ENCODE data around the gene QKI. TPM values are rescaled to one million over a fixed set of nuclear protein-coding genes. Genes with fewer than 3 reads are reported as not detected.

The QKI gene
- total RNA-seq, 1 experiment from 2014 or later = 176 TPM

DNA sequence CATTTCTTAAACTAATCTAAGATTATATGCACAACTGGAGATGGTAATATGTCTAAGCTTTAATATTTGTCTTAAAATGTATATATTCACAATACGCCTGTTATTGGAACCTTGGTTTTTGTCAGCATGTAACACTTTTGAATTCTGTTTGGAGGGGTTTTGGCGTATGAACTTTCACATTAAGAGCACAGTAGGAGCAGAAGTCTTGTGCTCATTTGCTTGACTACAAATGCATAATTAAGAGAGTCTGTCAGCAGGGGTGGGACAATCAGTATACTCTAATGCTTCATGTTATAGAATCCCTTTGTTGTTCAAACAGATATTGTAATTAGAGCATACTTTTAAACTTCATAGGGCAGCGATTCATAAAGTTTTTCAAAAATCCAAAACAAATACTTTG is 112.8 kb downstream of the QKI start:
- no peak overlapping the region for H2BK120ac ChIP-seq (ENCODE audit: low read depth, low read length, poor library complexity, severe bottlenecking)
- no peak overlapping the region for H3K56ac ChIP-seq (ENCODE audit: insufficient read length, low read depth, low read length)
- no peak overlapping the region for H2BK20ac ChIP-seq (ENCODE audit: low read depth, low read length, poor library complexity, severe bottlenecking)
- H3K27me3 ChIP-seq (ENCODE audit: insufficient read depth, low read length) = no peaks in the 10 kb centered on the region
- no peaks in the 10 kb centered on the region for H4K20me1 ChIP-seq (ENCODE audit: control insufficient read depth, insufficient read depth, insufficient read length)
- no peak overlapping the region for H2BK15ac ChIP-seq (ENCODE audit: low read depth, low read length)
- H3K23ac ChIP-seq (ENCODE audit: insufficient read length, low read depth, low read length) = no peak overlapping the region
- H3K9ac ChIP-seq (ENCODE audit: extremely low read depth, insufficient read length, low read length) = no peak overlapping the region
- H3K79me1 ChIP-seq (ENCODE audit: insufficient read depth, low read depth, low read length, poor library complexity, severe bottlenecking) = no peaks in the 10 kb centered on the region
- peaks cover 5% of the 10 kb centered on the region; the same call in 1 of the 2 replicates for H3K79me2 ChIP-seq (ENCODE audit: insufficient read depth, low read length)
- no peak overlapping the region for H4K8ac ChIP-seq (replicated peaks; ENCODE audit: insufficient read length, low read depth, low read length)
- no peak overlapping the region for H3T11ph ChIP-seq (ENCODE audit: low read length)
- TF ChIP-seq, protein P1, sequence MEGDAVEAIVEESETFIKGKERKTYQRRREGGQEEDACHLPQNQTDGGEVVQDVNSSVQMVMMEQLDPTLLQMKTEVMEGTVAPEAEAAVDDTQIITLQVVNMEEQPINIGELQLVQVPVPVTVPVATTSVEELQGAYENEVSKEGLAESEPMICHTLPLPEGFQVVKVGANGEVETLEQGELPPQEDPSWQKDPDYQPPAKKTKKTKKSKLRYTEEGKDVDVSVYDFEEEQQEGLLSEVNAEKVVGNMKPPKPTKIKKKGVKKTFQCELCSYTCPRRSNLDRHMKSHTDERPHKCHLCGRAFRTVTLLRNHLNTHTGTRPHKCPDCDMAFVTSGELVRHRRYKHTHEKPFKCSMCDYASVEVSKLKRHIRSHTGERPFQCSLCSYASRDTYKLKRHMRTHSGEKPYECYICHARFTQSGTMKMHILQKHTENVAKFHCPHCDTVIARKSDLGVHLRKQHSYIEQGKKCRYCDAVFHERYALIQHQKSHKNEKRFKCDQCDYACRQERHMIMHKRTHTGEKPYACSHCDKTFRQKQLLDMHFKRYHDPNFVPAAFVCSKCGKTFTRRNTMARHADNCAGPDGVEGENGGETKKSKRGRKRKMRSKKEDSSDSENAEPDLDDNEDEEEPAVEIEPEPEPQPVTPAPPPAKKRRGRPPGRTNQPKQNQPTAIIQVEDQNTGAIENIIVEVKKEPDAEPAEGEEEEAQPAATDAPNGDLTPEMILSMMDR (conservative IDR thresholded peaks at IDR 0.05) = no peak
- Mint-ChIP-seq H3K4me1 (peaks cover 39 to 56% of the 10 kb centered on the region in 2 experiments), H3K27me3 (ENCODE audit: low read depth) (no peaks in the 10 kb centered on the region), H3K36me3 (ENCODE audit: insufficient read depth in 1 of 3, low read depth in 3 of 3) (peaks cover 0 to 2% (median 0%) of the 10 kb centered on the region in 3 experiments; a peak in 2 of 7 replicates), H3K27ac (no peak overlapping the region; a peak in 1 of 7 replicates), H3K4me3 (no peak overlapping the region), H3K9me3 (no peaks in the 10 kb centered on the region)
- no peak overlapping the region for H4K5ac ChIP-seq (ENCODE audit: insufficient read length, low read depth, low read length)
- no peak overlapping the region for H3K18ac ChIP-seq (ENCODE audit: insufficient read length, low read depth, low read length)
- no peak overlapping the region for H3K4me2 ChIP-seq (ENCODE audit: insufficient read depth, insufficient read length, low read length)
- no peak overlapping the region for H2AFZ ChIP-seq (ENCODE audit: low read length)
- no peak overlapping the region for H4K91ac ChIP-seq (ENCODE audit: insufficient read length, low read depth, low read length)
- H3K23me2 ChIP-seq (ENCODE audit: insufficient read length, low read depth, low read length, poor library complexity, severe bottlenecking) = no peaks in the 10 kb centered on the region
- H2BK12ac ChIP-seq (ENCODE audit: insufficient read length, low read depth, low read length) = no peak overlapping the region
- no peak overlapping the region for H3K4ac ChIP-seq (ENCODE audit: low read depth, low read length)
- no peak overlapping the region for H2BK5ac ChIP-seq (ENCODE audit: insufficient read length, low read length)
- H3K4me1 ChIP-seq (ENCODE audit: insufficient read depth, low read length) = no peaks in the 10 kb centered on the region; the same call in 1 of the 2 replicates
- H2AK5ac ChIP-seq (ENCODE audit: insufficient read length, low read length) = no peak overlapping the region
- no peaks in the 10 kb centered on the region for H3K9me3 ChIP-seq (ENCODE audit: control insufficient read depth, low read depth, low read length)
- no CpG with 5 or more reads among the region's 3 CpGs for WGBS (ENCODE audit: extremely low coverage, insufficient read length, low lambda C conversion rate)
- no peak for DNase-seq
- no peak overlapping the region for H3K27ac ChIP-seq (ENCODE audit: insufficient read length, low read depth, low read length)
- H3K14ac ChIP-seq (ENCODE audit: insufficient read depth, low read length) = no peak overlapping the region
